GM19468 (cell line): ENCODE measurements around the gene MCFD2.

ENCODE experiments used
- ATAC-seq: cut with Tn5 transposase; IDR thresholded peaks from one replicate; pipeline ENCODE4 v1.9.1; 2021; ENCODE audit warnings: mild to moderate bottlenecking, moderate library complexity, moderate number of reproducible peaks; ENCODE audit not compliant: unreplicated experiment; ENCODE audit errors: extremely low read depth

MCFD2 gene

GRCh38 chr2:46939626-46940359 lies 24.2 kb upstream of the MCFD2 start:
- ATAC-seq = no peak

GRCh38 chr2:46937471-46937901 lies 21.9 kb upstream of the MCFD2 start:
- ATAC-seq = no peak

- no peak for ATAC-seq
These were observed 21.0 kb upstream of the MCFD2 start for GRCh38 chr2:46936566-46936965.

DNA sequence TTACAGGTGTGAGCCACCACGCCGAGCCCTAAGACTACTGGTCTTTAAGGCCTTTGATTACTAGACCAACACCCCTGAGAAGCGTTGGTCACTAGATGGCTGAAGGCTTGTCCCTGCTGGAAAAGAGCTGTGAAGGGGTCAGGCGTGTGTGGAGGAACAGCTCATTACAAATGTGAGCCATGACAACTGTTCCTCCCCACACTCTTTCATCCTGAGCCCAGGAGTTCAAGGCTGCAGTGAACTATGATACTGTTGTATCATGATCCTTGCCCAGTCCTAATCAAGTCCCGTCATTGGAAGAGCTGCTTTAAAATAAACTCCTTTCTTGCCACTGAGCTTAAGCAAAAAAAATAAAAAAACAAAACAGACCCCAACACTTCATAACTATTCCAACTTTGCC lies 19.5 kb upstream of the MCFD2 start:
- no peak for ATAC-seq

DNA sequence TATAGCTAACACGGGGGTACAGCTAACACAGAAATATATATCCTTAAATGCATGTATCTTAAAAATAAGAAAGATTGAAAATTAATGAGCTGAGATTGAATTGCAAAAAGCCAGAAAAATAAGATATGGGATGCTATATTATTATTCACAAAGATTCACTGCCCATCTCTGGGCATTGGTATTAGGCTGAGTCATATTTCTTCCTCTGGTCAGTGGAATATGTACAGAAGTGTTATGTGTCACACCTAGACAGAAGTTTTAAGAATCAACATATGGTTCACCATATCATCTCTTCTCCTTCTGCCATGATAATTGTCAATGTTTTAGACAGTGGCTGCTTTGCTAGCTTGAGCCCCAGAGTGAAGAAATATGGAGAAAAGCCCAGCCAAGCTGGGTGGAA lies 14.0 kb upstream of the MCFD2 start:
- ATAC-seq = no peak

DNA sequence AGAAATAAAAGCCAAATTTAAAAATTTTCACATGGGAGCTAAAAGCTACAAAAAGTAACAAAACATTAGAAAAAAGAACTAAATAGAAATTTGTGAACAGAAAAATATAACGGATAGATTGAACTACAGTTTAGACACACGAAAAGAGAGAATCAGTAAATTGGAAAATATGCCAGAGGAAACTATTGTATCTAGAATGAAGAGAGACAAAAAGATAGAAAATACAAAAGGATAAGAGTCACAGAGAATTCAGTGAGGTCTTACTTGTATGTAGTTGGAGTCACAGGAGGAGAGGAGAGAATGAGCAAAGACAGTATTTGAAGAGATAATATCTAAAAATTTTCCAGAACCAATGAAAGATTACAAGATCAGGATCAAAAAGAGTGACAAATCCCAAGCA lies 11.3 kb upstream of the MCFD2 start:
- no peak for ATAC-seq

- ATAC-seq = no peak
These were observed 10.1 kb upstream of the MCFD2 start for GRCh38 chr2:46925474-46926351.

GRCh38 chr2:46924608-46925007 lies 9.0 kb upstream of the MCFD2 start:
- no peak for ATAC-seq

GRCh38 chr2:46924038-46924437 lies 8.4 kb upstream of the MCFD2 start:
- ATAC-seq = no peak

- no peak for ATAC-seq
These were observed 7.5 kb upstream of the MCFD2 start for GRCh38 chr2:46923041-46923528.

DNA sequence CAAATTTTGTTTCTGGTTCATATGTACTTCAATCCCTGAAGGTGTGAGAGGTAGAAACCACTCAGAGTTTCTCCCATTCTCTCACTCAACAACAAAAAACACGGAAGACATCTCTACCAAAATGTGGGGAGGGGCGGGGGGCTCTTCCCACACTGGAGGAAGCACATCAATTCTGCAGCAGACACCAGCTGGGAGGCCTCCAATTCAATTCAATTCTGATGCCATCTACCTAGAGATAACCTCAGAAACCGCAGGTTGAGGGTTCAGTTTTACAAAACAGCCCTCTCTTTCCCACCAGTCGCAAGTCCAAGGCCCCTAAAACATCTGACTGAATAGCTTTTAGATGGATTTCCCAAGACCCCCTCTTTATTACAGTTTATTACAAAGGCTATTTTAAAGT lies 7.0 kb upstream of the MCFD2 start:
- ATAC-seq = no peak

DNA sequence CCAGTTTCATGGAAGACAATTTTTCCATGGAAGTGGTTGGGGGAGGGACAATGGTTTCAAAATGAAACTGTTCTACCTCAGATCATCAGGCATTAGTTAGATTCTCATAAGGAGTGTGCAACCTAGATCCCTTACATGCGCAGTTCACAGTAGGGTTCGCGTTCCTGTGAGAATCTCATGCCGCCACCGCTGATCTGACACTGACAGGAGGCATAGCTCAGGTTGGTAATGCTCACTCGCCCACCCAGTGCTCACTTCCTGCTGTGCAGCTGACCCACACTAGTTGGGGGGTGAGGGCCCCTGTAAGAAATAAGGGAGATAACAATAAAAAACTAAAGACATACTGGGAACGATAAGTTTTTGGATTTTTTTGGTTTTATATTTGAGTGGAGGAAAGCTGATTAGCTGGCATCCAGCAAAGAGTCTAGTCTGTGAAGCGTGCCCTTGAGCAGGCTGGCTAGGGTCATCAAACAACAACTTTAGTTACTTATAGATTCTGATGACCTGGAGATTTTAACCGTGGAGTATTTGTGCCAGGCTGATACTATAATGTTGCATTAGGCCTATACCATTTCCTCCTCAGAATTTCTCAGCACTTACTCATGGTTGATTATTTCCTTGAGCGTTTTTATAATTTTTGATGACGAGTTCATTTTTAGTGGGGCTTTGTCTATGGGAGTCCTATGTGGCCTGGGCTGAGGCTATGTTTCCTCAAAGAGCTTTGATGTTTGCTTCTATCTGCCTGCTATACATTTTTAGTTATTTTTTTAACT lies 6.3 kb upstream of the MCFD2 start:
- no peak for ATAC-seq

- ATAC-seq = no peak
These were observed 2.0 kb upstream of the MCFD2 start for GRCh38 chr2:46917628-46918027.

- ATAC-seq = peak; percentile 73
These were observed 415 bp upstream of the MCFD2 start for GRCh38 chr2:46915811-46916630.

DNA sequence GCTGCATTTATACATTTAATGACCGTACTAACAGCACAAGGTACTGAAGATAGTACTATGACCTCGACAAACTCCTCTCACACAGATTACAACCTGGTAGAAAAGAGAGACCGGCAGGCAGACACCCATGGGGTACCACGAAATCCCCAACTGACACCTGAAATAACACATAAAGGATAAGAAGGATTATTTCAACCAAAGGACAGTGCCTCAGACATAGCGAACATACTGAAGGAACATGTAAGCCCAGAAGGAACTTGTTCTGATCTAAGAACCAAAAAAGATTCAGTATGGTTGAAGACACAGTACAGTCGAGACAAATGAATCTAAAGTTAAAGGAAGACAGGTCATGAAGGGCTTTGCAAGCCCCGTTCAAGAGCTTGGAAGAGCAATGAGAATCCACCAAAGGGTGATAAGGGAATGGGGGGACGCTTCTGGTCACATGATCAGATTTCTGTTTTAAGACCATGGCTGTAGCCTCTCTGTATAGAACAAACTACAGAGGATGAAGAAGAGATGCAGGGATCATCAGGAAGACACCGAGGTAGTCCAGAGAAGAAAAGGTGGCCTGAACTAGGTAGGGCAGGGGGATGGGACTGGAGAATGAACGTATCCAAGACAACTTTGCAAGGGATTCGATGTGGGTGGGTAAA lies 902 bp downstream of the MCFD2 start:
- no peak for ATAC-seq

DNA sequence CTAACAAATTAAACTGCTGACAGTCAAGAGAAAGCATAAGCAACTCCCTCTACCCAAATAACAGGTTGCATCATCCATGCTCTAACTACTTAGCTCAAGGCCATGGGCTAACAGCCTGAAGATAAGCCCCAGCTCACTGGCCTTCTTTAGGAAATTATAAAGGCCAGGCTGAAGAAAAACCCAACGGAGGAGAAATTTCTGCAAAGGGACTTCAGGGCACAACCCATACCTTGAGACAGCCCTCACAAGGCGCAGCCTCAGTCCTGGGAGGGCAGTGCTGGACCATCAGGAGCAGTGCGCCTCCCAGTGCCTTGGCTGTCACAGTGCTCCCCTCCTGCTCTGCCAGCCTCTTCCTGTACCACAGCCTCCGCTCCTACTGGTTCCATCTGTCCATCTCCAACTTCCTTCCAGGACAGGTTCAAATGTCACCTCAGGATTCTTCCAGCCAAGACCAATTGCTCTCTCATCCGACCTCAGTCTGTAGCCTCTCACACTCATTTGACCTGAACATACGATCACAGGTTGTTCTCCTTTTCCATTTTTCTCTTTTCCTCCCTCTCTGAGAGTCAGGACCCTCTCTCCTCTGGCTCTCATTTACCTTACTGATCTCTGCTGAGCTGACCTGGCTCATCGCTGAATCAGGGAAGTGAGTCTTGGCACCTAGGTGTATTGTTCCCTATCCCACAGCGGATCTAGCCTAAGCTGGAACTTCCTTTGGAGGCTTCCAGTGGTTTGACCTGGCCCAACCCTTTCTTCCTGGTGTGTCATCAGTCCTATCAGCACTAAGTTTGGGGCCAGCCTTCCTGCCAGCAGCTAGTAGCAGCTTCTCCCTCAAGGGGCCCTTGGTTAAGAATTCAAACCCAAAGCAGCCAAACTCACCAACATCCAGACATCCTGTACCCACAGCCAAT lies 1.9 kb downstream of the MCFD2 start:
- ATAC-seq = no peak

GRCh38 chr2:46909771-46910419 lies 5.7 kb downstream of the MCFD2 start:
- peak; percentile 66 for ATAC-seq

- no peak for ATAC-seq
These were observed 6.5 kb downstream of the MCFD2 start for GRCh38 chr2:46909150-46909549.
